Heart right ventricle (tissue), 16 donors: ENCODE data around the gene LTBP1. TPM values are rescaled to one million over a fixed set of nuclear protein-coding genes. Genes with fewer than 3 reads are reported as not detected.

Experiments used
- ATAC-seq, 8 donors: fragments of 200-7000 bp; cut with Tn5 transposase; one replicate each; pipeline ENCODE4 v1.9.1; 2020; ENCODE audit warnings: mild to moderate bottlenecking in 8 of 8, moderate library complexity in 8 of 8, moderate number of reproducible peaks in 1 of 8
- DNase-seq, 2 donors: peaks; one replicate each; pipeline ENCODE4 v3.0.0-alpha.2; 2020
- H3K27ac ChIP-seq, 10 donors: fragments of 200-600 bp; sonication (generic) in 2 of 10; one replicate each; pipeline versions ENCODE4 v1.5.0 to v1.8.0; 2020 to 2022; ENCODE audit warnings: mild to moderate bottlenecking in 3 of 10
- H3K27me3 ChIP-seq, 7 donors: fragments of 200-600 bp; one replicate each; pipeline ENCODE4 v1.8.0; 2021 to 2022; ENCODE audit warnings: mild to moderate bottlenecking in 2 of 7
- H3K36me3 ChIP-seq, 9 donors: fragments of 200-600 bp; sonication (generic) in 1 of 9; one replicate each; pipeline versions ENCODE4 v1.5.0 to v1.8.0; 2020 to 2022; ENCODE audit warnings: mild to moderate bottlenecking in 2 of 9
- H3K4me1 ChIP-seq, 9 donors: fragments of 200-600 bp; sonication (generic) in 1 of 9; one replicate each; pipeline versions ENCODE4 v1.5.0 to v1.8.0; 2020 to 2022; ENCODE audit warnings: mild to moderate bottlenecking in 4 of 9
- H3K4me3 ChIP-seq, 10 donors: fragments of 200-600 bp; sonication (generic) in 2 of 10; one replicate each; pipeline versions ENCODE4 v1.5.0 to v1.8.0; 2020 to 2022; ENCODE audit warnings: mild to moderate bottlenecking in 7 of 10, moderate library complexity in 2 of 10
- H3K9me3 ChIP-seq, 11 donors: fragments of 200-600 bp in 10 of 11; sonication (generic) in 2 of 11; one replicate each; pipeline versions ENCODE4 v1.5.0 to v1.8.0; 2013 to 2022; ENCODE audit warnings: mild to moderate bottlenecking in 2 of 11, control low read depth in 1 of 11, moderate library complexity in 1 of 11
- CTCF ChIP-seq, 9 donors: fragments of 200-600 bp; sonication (generic) in 2 of 9; IDR thresholded peaks; one replicate each; pipeline versions ENCODE4 v1.5.0 to v1.8.0; 2021 to 2022; ENCODE audit warnings: antibody characterized with exemption in 9 of 9, mild to moderate bottlenecking in 5 of 9, moderate library complexity in 1 of 9
- WGBS, 2 donors: extraction: QIAGEN DNeasy Blood & Tissue Kit; methylation state at CpG; one replicate each; pipeline ENCODE4 v1.1.7; 2013; ENCODE audit warnings: inconsistent platforms in 1 of 2; 5-methylcytosine and 5-hydroxymethylcytosine counted together
- intact Hi-C, 10 donors: fragments of 100-400 bp; cut with DNase I; formaldehyde crosslinking; loops; one replicate each; pipeline versions ENCODE4 v1.11.1 to v1.14.2; 2022
- polyA plus RNA-seq, 2 donors: library from polyadenylated mRNA; stranded (reverse); fragments of 200-250 nt; gene quantifications; one replicate each; pipeline ENCODE4 v1.2.3, GENCODE V29; 2013
- total RNA-seq, 10 donors: library from RNA; stranded (reverse); fragmentation: NEBNext Ultra II Directional in 3 of 10; extraction: Animal tissue kit (Norgen Biotek cat#: 25700) in 3 of 10; gene quantifications; one replicate each; pipeline versions ENCODE4 v1.2.1 to v1.2.4, GENCODE V29; 2021 to 2023
- donor health status: Arrhythmogenic right ventricular cardiomyopathy.
- donor health status: ischemic (EF 13 %, LVEDD 7.1; RV severe dilation, severe dysfunction).
- donor health status: healthy with polysubstance abuse.
- donor health status: DM: no; HTN: yes; CAD: no.
- donor health status: DM: no; HTN: no; CAD: no.
- donor health status: ischemic (EF 25% LVEDD 6.9; RV normal size, moderate dysfunction).
- donor health status: ischemic (EF 25% LVEDD 5.7; RV mildly dilated, moderate dysfunction).
- donor health status: healthy.
- donor health status: DM: yes; HTN: yes; CAD: no.
- donor health status: Ischemic cardiomyopathy.
- donor health status: ischemic (EF 35%, LVEDD 5.7; RV mildly dilated, moderate dysfunction).
- donor health status: nonischemic (EF 11% LVEDD 7.7; RV severe dilation, severe dysfunction).
- donor health status: DM: yes; HTN: yes; CAD: no.
- donor health status: PGD.
- donor health status: ischemic (EF 29% LVEDD 5.4; RV normal size, mild dysfunction).
- donor health status: nonischemic (EF 23%, LVEDD 6.1; RV moderate dilation, normal function).

The LTBP1 gene
- total and polyA plus RNA-seq, 12 donors: 22.4 to 164 (median 84.3) TPM

GRCh38 chr2:33013684-33014110 is 66.9 kb downstream of the LTBP1 start:
- Histone ChIP-seq H3K36me3 (peaks cover 0 to 3% (median 0%) of the 10 kb centered on the region in 9 donors), H3K4me3 (no peak overlapping the region), H3K27me3 (no peaks in the 10 kb centered on the region), H3K9me3 (no peaks in the 10 kb centered on the region), H3K27ac (peak overlapping the region in 1 of 10 donors; percentile 67), H3K4me1 (peaks cover 0 to 43% (median 18%) of the 10 kb centered on the region in 9 donors)
- 49 to 66% methylated on average over 3 of the region's 3 CpGs for WGBS, 2 donors
- DNase-seq (no peak), ATAC-seq (no peak)
- intact Hi-C loops: loop anchor here in 3 of 10 donors (10.0 kb wide), 2 partner anchors 49 to 59 kb away; no protein-coding TSS in a partner anchor
- TF ChIP-seq CTCF (IDR thresholded peaks at IDR 0.05): no peak

- ATAC-seq (peak in 1 of 8 donors; percentile 29), DNase-seq (no peak)
- Histone ChIP-seq H3K4me3 (no peak overlapping the region), H3K4me1 (peaks cover 0 to 42% (median 18%) of the 10 kb centered on the region in 9 donors), H3K27me3 (no peaks in the 10 kb centered on the region), H3K36me3 (peaks cover 0 to 3% (median 0%) of the 10 kb centered on the region in 9 donors), H3K27ac (peak overlapping the region in 6 of 10 donors; percentile 45 to 86 (median 65)), H3K9me3 (no peaks in the 10 kb centered on the region)
- no peak for TF ChIP-seq CTCF (IDR thresholded peaks at IDR 0.05)
- 55 to 64% methylated on average over 2 of the region's 2 CpGs for WGBS, 2 donors
- intact Hi-C loops: loop anchor here in 3 of 10 donors (10.0 kb wide), 2 partner anchors 49 to 59 kb away; no protein-coding TSS in a partner anchor
Observed at GRCh38 chr2:33014268-33014667, 67.5 kb downstream of the LTBP1 start.

GRCh38 chr2:33015421-33016142 is 68.8 kb downstream of the LTBP1 start:
- peak overlapping the region in 9 of 10 donors; percentile 29 to 86 (median 63) for H3K27ac ChIP-seq
- 33 to 38% methylated on average over 4 of the region's 4 CpGs for WGBS, 2 donors
- H3K9me3 ChIP-seq: no peaks in the 10 kb centered on the region
- peaks cover 0 to 3% (median 0%) of the 10 kb centered on the region in 9 donors for H3K36me3 ChIP-seq
- no peak for DNase-seq
- H3K4me3 ChIP-seq: no peak overlapping the region
- H3K27me3 ChIP-seq: no peaks in the 10 kb centered on the region
- intact Hi-C loops: loop anchor here in 6 of 10 donors (5.0 to 10.0 kb wide), 5 partner anchors 51 to 68 kb away; partner anchors contain the start of gene LTBP1 (in 1 of the 6)
- ATAC-seq: peak; percentile 50 to 93 (median 84)
- no peak for TF ChIP-seq CTCF (IDR thresholded peaks at IDR 0.05)
- H3K4me1 ChIP-seq: peaks cover 0 to 42% (median 18%) of the 10 kb centered on the region in 9 donors

- H3K27me3 ChIP-seq: no peaks in the 10 kb centered on the region
- DNase-seq: no peak
- no peak overlapping the region for H3K4me3 ChIP-seq
- TF ChIP-seq CTCF (IDR thresholded peaks at IDR 0.05): no peak
- intact Hi-C loops: loop anchor here in 6 of 10 donors (5.0 to 10.0 kb wide), 5 partner anchors 53 to 71 kb away; partner anchors contain the start of gene LTBP1 (in 1 of the 6)
- peak overlapping the region in 7 of 10 donors; percentile 33 to 55 (median 41) for H3K27ac ChIP-seq
- WGBS, 2 donors: 93 to 95% methylated on average over 2 of the region's 2 CpGs
- peaks cover 0 to 60% (median 38%) of the 10 kb centered on the region in 9 donors for H3K4me1 ChIP-seq
- H3K36me3 ChIP-seq: no peaks in the 10 kb centered on the region
- ATAC-seq: no peak
- no peaks in the 10 kb centered on the region for H3K9me3 ChIP-seq
Observed at GRCh38 chr2:33018271-33018670, 71.5 kb downstream of the LTBP1 start.
